H9 (cell line): ENCODE measurements around the gene RAB7B. TPM values are rescaled to one million over a fixed set of nuclear protein-coding genes. Genes with fewer than 3 reads are reported as not detected.

ENCODE experiments used
- DNase-seq: peaks from one replicate; pipeline ENCODE4 v3.0.0-alpha.2; 2017
- H2AFZ ChIP-seq: one replicate; pipeline ENCODE4 v1.6.1; 2013; ENCODE audit warnings: mild to moderate bottlenecking, low read length, control low read depth, moderate library complexity
- H2AK5ac ChIP-seq: 2 replicates; pipeline ENCODE4 v1.6.1; 2013; ENCODE audit warnings: low read length, control low read depth, mixed read lengths; ENCODE audit not compliant: insufficient read length
- H2BK120ac ChIP-seq: one replicate; pipeline ENCODE4 v1.6.1; 2013; ENCODE audit warnings: low read depth, mild to moderate bottlenecking, low read length, control low read depth, inconsistent platforms; ENCODE audit not compliant: poor library complexity, severe bottlenecking
- H2BK12ac ChIP-seq: 2 replicates; pipeline ENCODE4 v1.6.1; 2013; ENCODE audit warnings: low read length, control low read depth, mixed read lengths, low read depth; ENCODE audit not compliant: insufficient read length
- H2BK15ac ChIP-seq: 2 replicates; pipeline ENCODE4 v1.6.1; 2013; ENCODE audit warnings: low read depth, low read length, control low read depth
- H2BK20ac ChIP-seq: one replicate; pipeline ENCODE4 v1.6.1; 2013; ENCODE audit warnings: low read depth, mild to moderate bottlenecking, low read length, control low read depth, inconsistent platforms; ENCODE audit not compliant: poor library complexity, severe bottlenecking
- H2BK5ac ChIP-seq: 2 replicates; pipeline ENCODE4 v1.6.1; 2013; ENCODE audit warnings: low read length, control low read depth, mixed read lengths; ENCODE audit not compliant: insufficient read length
- H3K14ac ChIP-seq: 2 replicates; pipeline ENCODE4 v1.6.1; 2013; ENCODE audit warnings: low read length, control low read depth; ENCODE audit not compliant: insufficient read depth
- H3K18ac ChIP-seq: 2 replicates; pipeline ENCODE4 v1.6.1; 2013; ENCODE audit warnings: low read depth, mild to moderate bottlenecking, mixed read lengths, low read length, control low read depth; ENCODE audit not compliant: insufficient read length
- H3K23ac ChIP-seq: 2 replicates; pipeline ENCODE4 v1.6.1; 2013; ENCODE audit warnings: low read length, control low read depth, mixed read lengths, low read depth; ENCODE audit not compliant: insufficient read length
- H3K23me2 ChIP-seq: 2 replicates; pipeline ENCODE4 v1.6.1; 2013; ENCODE audit warnings: low read depth, mild to moderate bottlenecking, mixed read lengths, low read length, control low read depth; ENCODE audit not compliant: insufficient read length, poor library complexity, severe bottlenecking
- H3K27ac ChIP-seq: 2 replicates; pipeline ENCODE4 v1.5.1; 2013; ENCODE audit warnings: low read length, control low read depth, mixed read lengths, low read depth; ENCODE audit not compliant: insufficient read length
- H3K27me3 ChIP-seq: 2 replicates; pipeline ENCODE4 v1.6.1; 2013; ENCODE audit warnings: low read length, control low read depth, inconsistent platforms; ENCODE audit not compliant: insufficient read depth
- H3K4ac ChIP-seq: 2 replicates; pipeline ENCODE4 v1.6.1; 2013; ENCODE audit warnings: low read depth, mild to moderate bottlenecking, control low read depth, inconsistent platforms, low read length, moderate library complexity
- H3K4me1 ChIP-seq: 2 replicates; pipeline ENCODE4 v1.6.1; 2013; ENCODE audit warnings: low read length, control low read depth, inconsistent platforms; ENCODE audit not compliant: insufficient read depth
- H3K4me2 ChIP-seq: 2 replicates; pipeline ENCODE4 v1.6.1; 2013; ENCODE audit warnings: low read length, control low read depth, mixed read lengths; ENCODE audit not compliant: insufficient read length, insufficient read depth
- H3K56ac ChIP-seq: 2 replicates; pipeline ENCODE4 v1.6.1; 2013; ENCODE audit warnings: low read depth, mild to moderate bottlenecking, mixed read lengths, low read length, control low read depth; ENCODE audit not compliant: insufficient read length
- H3K79me1 ChIP-seq: 2 replicates; pipeline ENCODE4 v1.6.1; 2013; ENCODE audit warnings: low read depth, mild to moderate bottlenecking, moderate library complexity, low read length, control low read depth, inconsistent platforms; ENCODE audit not compliant: insufficient read depth, poor library complexity, severe bottlenecking
- H3K79me2 ChIP-seq: 2 replicates; pipeline ENCODE4 v1.6.1; 2013; ENCODE audit warnings: low read length, control low read depth, inconsistent platforms; ENCODE audit not compliant: insufficient read depth
- H3K9ac ChIP-seq: 2 replicates; pipeline ENCODE4 v1.6.1; 2013; ENCODE audit warnings: low read length, control low read depth, mixed read lengths; ENCODE audit not compliant: insufficient read length; ENCODE audit errors: extremely low read depth
- H3K9me3 ChIP-seq: one replicate; pipeline ENCODE4 v1.6.1; 2013; ENCODE audit warnings: low read depth, low read length, inconsistent platforms; ENCODE audit not compliant: control insufficient read depth
- H3T11ph ChIP-seq: one replicate; pipeline ENCODE4 v1.6.1; 2013; ENCODE audit warnings: mild to moderate bottlenecking, low read length, control low read depth, inconsistent platforms
- H4K20me1 ChIP-seq: one replicate; pipeline ENCODE4 v1.6.1; 2013; ENCODE audit not compliant: control insufficient read depth, insufficient read length, insufficient read depth
- H4K5ac ChIP-seq: 2 replicates; pipeline ENCODE4 v1.6.1; 2013; ENCODE audit warnings: low read depth, mild to moderate bottlenecking, mixed read lengths, low read length, control low read depth; ENCODE audit not compliant: insufficient read length
- H4K8ac ChIP-seq: replicated peaks from 2 replicates; pipeline ENCODE4 v1.6.1; 2013; ENCODE audit warnings: low read length, control low read depth, mixed read lengths, low read depth; ENCODE audit not compliant: insufficient read length
- H4K91ac ChIP-seq: 2 replicates; pipeline ENCODE4 v1.6.1; 2013; ENCODE audit warnings: low read depth, mild to moderate bottlenecking, moderate library complexity, mixed read lengths, low read length, control low read depth; ENCODE audit not compliant: insufficient read length
- H3K27ac Mint-ChIP-seq, 3 experiments: 2 replicates in 2 of 3; 3 replicates in 1 of 3; pipeline ENCODE4 v1.8.0; 2020 to 2021; ENCODE audit warnings: mixed read lengths in 3 of 3, mild to moderate bottlenecking in 1 of 3, moderate library complexity in 1 of 3
- H3K27me3 Mint-ChIP-seq: 2 replicates; pipeline ENCODE4 v1.8.0; 2021; ENCODE audit warnings: low read depth, mild to moderate bottlenecking, moderate library complexity, mixed read lengths
- H3K36me3 Mint-ChIP-seq, 3 experiments: 2 replicates in 2 of 3; 3 replicates in 1 of 3; pipeline ENCODE4 v1.8.0; 2020 to 2021; ENCODE audit warnings: low read depth in 3 of 3, mixed read lengths in 3 of 3; ENCODE audit not compliant: insufficient read depth in 1 of 3
- H3K4me1 Mint-ChIP-seq, 2 experiments: 2 replicates each; pipeline ENCODE4 v1.8.0; 2020; ENCODE audit warnings: mixed read lengths in 2 of 2
- H3K4me3 Mint-ChIP-seq, 2 experiments: 2 replicates in 1 of 2; 3 replicates in 1 of 2; pipeline ENCODE4 v1.8.0; 2020 to 2021; ENCODE audit warnings: mild to moderate bottlenecking in 2 of 2, mixed read lengths in 2 of 2, moderate library complexity in 1 of 2
- H3K9me3 Mint-ChIP-seq, 2 experiments: 2 replicates in 1 of 2; 3 replicates in 1 of 2; pipeline ENCODE4 v1.8.0; 2020; ENCODE audit warnings: mild to moderate bottlenecking in 2 of 2, mixed read lengths in 2 of 2, moderate library complexity in 1 of 2
- CTCF ChIP-seq: fragments of 200-600 bp; sonication (generic); conservative IDR thresholded peaks from 3 replicates; pipeline ENCODE4 v1.8.0; 2021; ENCODE audit warnings: antibody characterized with exemption, mild to moderate bottlenecking
- WGBS: extraction: QIAGEN DNeasy Blood & Tissue Kit; methylation state at CpG from one replicate; pipeline ENCODE4 v1.1.7; 2013; ENCODE audit warnings: missing lambda C conversion rate, low lambda C conversion rate, mixed read lengths; ENCODE audit not compliant: insufficient read length; ENCODE audit errors: extremely low coverage; 5-methylcytosine and 5-hydroxymethylcytosine counted together
- total RNA-seq: library from RNA; stranded (reverse); gene quantifications from 2 replicates; pipeline ENCODE4 v1.2.1, GENCODE V29; 2021

The RAB7B gene
- total RNA-seq, 1 experiment from 2014 or later: 0.68 TPM

DNA sequence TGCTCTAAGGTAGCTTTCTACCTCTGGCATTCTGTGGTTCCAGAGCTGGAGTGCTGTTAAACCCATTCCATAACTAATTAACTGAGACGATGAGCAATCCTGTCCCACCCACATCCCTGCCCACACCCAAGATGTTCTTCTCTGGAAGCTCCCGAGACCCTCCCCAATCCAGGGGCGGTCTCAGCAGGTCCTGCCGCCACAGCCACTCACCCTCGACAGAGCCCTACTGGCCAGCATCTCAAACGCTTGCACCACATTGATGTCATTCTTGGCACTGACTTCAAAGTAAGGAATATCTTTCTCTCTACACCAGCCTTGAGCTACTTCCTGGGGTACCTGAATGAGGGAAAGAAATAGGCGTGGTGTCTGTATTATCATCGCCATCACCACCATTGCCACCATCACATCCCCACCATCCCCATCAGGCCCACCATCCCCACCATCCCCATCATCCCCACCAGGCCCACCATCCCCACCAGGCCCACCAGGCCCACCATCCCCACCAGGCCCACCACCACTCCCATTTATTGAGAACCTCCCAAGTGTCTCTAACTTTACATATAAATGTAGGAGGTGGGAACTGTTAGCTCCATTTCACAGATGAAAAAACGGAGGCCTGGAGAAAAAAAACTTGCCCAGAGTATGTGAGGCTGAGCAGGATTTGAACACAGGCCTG lies 17.7 kb downstream of the RAB7B start:
- H3K79me1 ChIP-seq: no peaks in the 10 kb centered on the region
- no peak overlapping the region for H3T11ph ChIP-seq
- H4K20me1 ChIP-seq: no peaks in the 10 kb centered on the region
- H3K23ac ChIP-seq: no peak overlapping the region
- no peaks in the 10 kb centered on the region for H3K36me3 Mint-ChIP-seq
- H3K4ac ChIP-seq: no peak overlapping the region
- H3K23me2 ChIP-seq: no peaks in the 10 kb centered on the region
- no peak overlapping the region for H3K9ac ChIP-seq
- H3K4me2 ChIP-seq: no peak overlapping the region
- H2BK5ac ChIP-seq: no peak overlapping the region
- H3K4me1 Mint-ChIP-seq: peaks cover 6 to 16% of the 10 kb centered on the region in 2 experiments; a peak in 3 of 4 replicates
- no peak overlapping the region for H4K5ac ChIP-seq
- no peak overlapping the region for H2BK15ac ChIP-seq
- H2AK5ac ChIP-seq: no peak overlapping the region
- no peaks in the 10 kb centered on the region for H3K9me3 ChIP-seq
- no CpG with 5 or more reads among the region's 9 CpGs for WGBS
- no peak overlapping the region for H2BK20ac ChIP-seq
- H4K8ac ChIP-seq: no peak overlapping the region
- H3K4me1 ChIP-seq: no peaks in the 10 kb centered on the region
- no peaks in the 10 kb centered on the region for H3K79me2 ChIP-seq
- no peak overlapping the region for H3K27ac Mint-ChIP-seq
- H3K9me3 Mint-ChIP-seq: no peaks in the 10 kb centered on the region
- no peak overlapping the region for H3K14ac ChIP-seq
- no peak overlapping the region for H2BK12ac ChIP-seq
- H2BK120ac ChIP-seq: no peak overlapping the region
- no peaks in the 10 kb centered on the region for H3K27me3 ChIP-seq
- TF ChIP-seq CTCF: no peak
- no peak overlapping the region for H3K56ac ChIP-seq
- no peak for DNase-seq
- H3K18ac ChIP-seq: no peak overlapping the region
- H3K4me3 Mint-ChIP-seq: no peak overlapping the region
- no peak overlapping the region for H3K27ac ChIP-seq
- H2AFZ ChIP-seq: no peak overlapping the region
- no peak overlapping the region for H4K91ac ChIP-seq
- peaks cover 14% of the 10 kb centered on the region for H3K27me3 Mint-ChIP-seq
